Neural cell (in vitro differentiated cells): ENCODE results near the gene TUBGCP2. TPM values are rescaled to one million over a fixed set of nuclear protein-coding genes. Genes with fewer than 3 reads are reported as not detected.

Experiments used
- H2AFZ ChIP-seq: fragments of 200-600, 300-800 bp; sonication (generic), shearing (Covaris generic); 2 replicates; pipeline ENCODE4 v1.6.0; 2014; ENCODE audit warnings: low read depth, mild to moderate bottlenecking, antibody characterized with exemption, low read length, moderate library complexity
- H3F3A ChIP-seq: fragments of 200-600 bp; shearing (Covaris generic); 2 replicates; pipeline ENCODE4 v1.6.1; 2016; ENCODE audit warnings: mild to moderate bottlenecking, moderate library complexity, mixed read lengths, antibody characterized with exemption, low read length; ENCODE audit not compliant: insufficient read depth, poor library complexity, severe bottlenecking
- H3K27ac ChIP-seq: fragments of 200-600, 300-800 bp; sonication (generic), shearing (Covaris generic); 2 replicates; pipeline ENCODE4 v1.5.1; 2014; ENCODE audit warnings: mild to moderate bottlenecking, low read length, moderate library complexity
- H3K27me3 ChIP-seq: fragments of 300-800, 200-600 bp; sonication (generic), shearing (Covaris generic); 2 replicates; pipeline ENCODE4 v1.6.0; 2014; ENCODE audit warnings: mild to moderate bottlenecking, low read depth, low read length, moderate library complexity; ENCODE audit not compliant: insufficient read depth
- H3K36me3 ChIP-seq: fragments of 300-800, 200-600 bp; sonication (generic), shearing (Covaris generic); 2 replicates; pipeline ENCODE4 v1.5.1; 2014; ENCODE audit warnings: mild to moderate bottlenecking, antibody characterized with exemption, low read length, moderate library complexity; ENCODE audit not compliant: insufficient read depth
- H3K4me2 ChIP-seq: fragments of 300-800, 200-600 bp; sonication (generic), shearing (Covaris generic); 2 replicates; pipeline ENCODE4 v1.6.0; 2014; ENCODE audit warnings: mild to moderate bottlenecking, low read length
- H3K4me3 ChIP-seq: fragments of 300-800, 200-600 bp; sonication (generic), shearing (Covaris generic); 2 replicates; pipeline ENCODE4 v1.5.1; 2014; ENCODE audit warnings: mild to moderate bottlenecking, low read length, moderate library complexity
- H3K79me2 ChIP-seq: fragments of 200-600 bp; shearing (Covaris generic); replicated peaks from 2 replicates; pipeline ENCODE4 v1.6.0; 2014; ENCODE audit warnings: mild to moderate bottlenecking, low read length, moderate library complexity; ENCODE audit not compliant: insufficient read depth
- H3K9ac ChIP-seq: fragments of 300-800, 200-600 bp; sonication (generic), shearing (Covaris generic); 2 replicates; pipeline ENCODE4 v1.6.1; 2016; ENCODE audit warnings: mild to moderate bottlenecking, low read length, mixed read lengths
- H3K9me2 ChIP-seq: fragments of 200-600 bp; shearing (Covaris generic); 2 replicates; pipeline ENCODE4 v1.6.1; 2016; ENCODE audit warnings: mild to moderate bottlenecking, low read length, mixed read lengths; ENCODE audit not compliant: insufficient read depth
- H3K9me3 ChIP-seq: fragments of 200-600, 300-800 bp; sonication (generic), shearing (Covaris generic); 2 replicates; pipeline ENCODE4 v1.6.1; 2016; ENCODE audit warnings: mild to moderate bottlenecking, mixed run types, low read length, moderate library complexity, mixed read lengths
- H4K20me1 ChIP-seq: fragments of 200-600 bp; shearing (Covaris generic); 2 replicates; pipeline ENCODE4 v1.6.1; 2016; ENCODE audit warnings: mild to moderate bottlenecking, mixed run types; ENCODE audit not compliant: insufficient read depth
- CTCF ChIP-seq: fragments of 450-650 bp; IDR thresholded peaks from 2 replicates; pipeline ENCODE4 v1.5.1; 2014; ENCODE audit warnings: antibody characterized with exemption, mild to moderate bottlenecking, moderate library complexity; ENCODE audit not compliant: poor library complexity, severe bottlenecking
- EP300 ChIP-seq: fragments of 450-650 bp; conservative IDR thresholded peaks from 2 replicates; pipeline ENCODE4 v1.6.1; 2014; ENCODE audit warnings: antibody characterized with exemption, mild to moderate bottlenecking, moderate library complexity; ENCODE audit not compliant: poor library complexity, severe bottlenecking
- EZH2 ChIP-seq: fragments of 200-600, 300-800 bp; shearing (Covaris generic), sonication (generic); IDR thresholded peaks from 2 replicates; pipeline ENCODE4 v1.6.1; 2014; ENCODE audit warnings: antibody characterized with exemption, low read length, borderline replicate concordance, mild to moderate bottlenecking; ENCODE audit not compliant: insufficient read depth, poor library complexity, severe bottlenecking
- MXI1 ChIP-seq: fragments of 450-650 bp; conservative IDR thresholded peaks from 2 replicates; pipeline ENCODE4 v1.6.1; 2014; ENCODE audit warnings: antibody characterized with exemption, mild to moderate bottlenecking; ENCODE audit not compliant: poor library complexity, severe bottlenecking
- POLR2AphosphoS5 ChIP-seq: IDR thresholded peaks from 2 replicates; pipeline ENCODE4 v1.6.1; 2012
- RAD21 ChIP-seq: fragments of 450-650 bp; conservative IDR thresholded peaks from 2 replicates; pipeline ENCODE4 v1.6.1; 2014; ENCODE audit warnings: antibody characterized with exemption, mild to moderate bottlenecking, moderate library complexity
- SMC3 ChIP-seq: fragments of 450-650 bp; conservative IDR thresholded peaks from 2 replicates; pipeline ENCODE4 v1.6.1; 2014; ENCODE audit warnings: antibody characterized with exemption, mild to moderate bottlenecking, moderate library complexity; ENCODE audit not compliant: poor library complexity
- TAF1 ChIP-seq: IDR thresholded peaks from 2 replicates; pipeline ENCODE4 v1.6.1; 2012; ENCODE audit warnings: low read depth
- polyA plus RNA-seq: library from polyadenylated mRNA; depleted of rRNA; stranded (reverse); fragments of >200 nt; gene quantifications from 2 replicates; pipeline ENCODE4 v1.2.3, GENCODE V29; 2014
- TF ChIP-seq, protein P1 (sequence below): IDR thresholded peaks from 2 replicates; pipeline ENCODE4 v1.6.1; 2012; ENCODE audit warnings: borderline replicate concordance

Gene TUBGCP2
- polyA plus RNA-seq, 1 donor from 2014 or later: 34.5 TPM

DNA sequence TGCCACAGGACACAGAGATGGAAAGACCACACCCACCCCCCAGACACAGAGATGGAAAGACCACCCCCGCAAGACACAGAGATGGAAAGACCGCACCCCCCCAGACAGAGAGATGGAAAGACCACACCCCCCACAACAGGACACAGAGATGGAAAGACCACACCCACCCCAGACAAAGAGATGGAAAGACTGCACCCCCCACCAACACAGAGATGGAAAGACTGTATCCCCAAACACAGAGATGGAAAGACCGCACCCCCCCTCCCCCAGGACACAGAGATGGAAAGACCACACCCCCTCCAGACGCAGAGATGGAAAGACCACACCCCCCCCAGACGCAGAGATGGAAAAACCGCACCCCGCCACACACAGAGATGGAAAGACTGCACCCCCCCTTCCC, 8.1 kb upstream of the TUBGCP2 start:
- Histone ChIP-seq H3K9me2 (no peaks in the 10 kb centered on the region), H3K9me3 (no peaks in the 10 kb centered on the region), H4K20me1 (no peaks in the 10 kb centered on the region), H2AFZ (no peak overlapping the region), H3F3A (no peaks in the 10 kb centered on the region), H3K27ac (no peak overlapping the region), H3K9ac (no peak overlapping the region), H3K4me2 (no peak overlapping the region), H3K79me2 (no peaks in the 10 kb centered on the region), H3K4me3 (no peak overlapping the region), H3K36me3 (no peaks in the 10 kb centered on the region), H3K27me3 (no peaks in the 10 kb centered on the region)
- TF ChIP-seq CTCF (no peak), POLR2AphosphoS5 (no peak)

DNA sequence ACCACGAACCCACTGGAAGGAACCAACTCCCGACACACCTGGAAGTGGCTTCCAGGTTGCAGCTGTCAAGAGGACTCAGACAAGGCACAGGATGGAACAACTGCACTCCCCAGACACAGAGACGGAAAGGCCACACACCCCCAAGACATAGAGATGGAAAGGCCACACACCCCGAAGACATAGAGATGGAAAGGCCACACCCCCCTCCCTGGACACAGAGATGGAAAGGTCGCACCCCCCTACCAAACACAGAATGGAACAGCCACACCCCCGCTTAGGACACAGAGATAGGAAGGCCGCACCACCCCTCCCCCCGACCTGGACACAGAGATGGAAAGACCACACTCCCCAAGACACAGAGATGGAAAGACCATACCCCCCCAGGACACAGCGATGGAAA, 7.6 kb upstream of the TUBGCP2 start:
- TF ChIP-seq, protein P1, sequence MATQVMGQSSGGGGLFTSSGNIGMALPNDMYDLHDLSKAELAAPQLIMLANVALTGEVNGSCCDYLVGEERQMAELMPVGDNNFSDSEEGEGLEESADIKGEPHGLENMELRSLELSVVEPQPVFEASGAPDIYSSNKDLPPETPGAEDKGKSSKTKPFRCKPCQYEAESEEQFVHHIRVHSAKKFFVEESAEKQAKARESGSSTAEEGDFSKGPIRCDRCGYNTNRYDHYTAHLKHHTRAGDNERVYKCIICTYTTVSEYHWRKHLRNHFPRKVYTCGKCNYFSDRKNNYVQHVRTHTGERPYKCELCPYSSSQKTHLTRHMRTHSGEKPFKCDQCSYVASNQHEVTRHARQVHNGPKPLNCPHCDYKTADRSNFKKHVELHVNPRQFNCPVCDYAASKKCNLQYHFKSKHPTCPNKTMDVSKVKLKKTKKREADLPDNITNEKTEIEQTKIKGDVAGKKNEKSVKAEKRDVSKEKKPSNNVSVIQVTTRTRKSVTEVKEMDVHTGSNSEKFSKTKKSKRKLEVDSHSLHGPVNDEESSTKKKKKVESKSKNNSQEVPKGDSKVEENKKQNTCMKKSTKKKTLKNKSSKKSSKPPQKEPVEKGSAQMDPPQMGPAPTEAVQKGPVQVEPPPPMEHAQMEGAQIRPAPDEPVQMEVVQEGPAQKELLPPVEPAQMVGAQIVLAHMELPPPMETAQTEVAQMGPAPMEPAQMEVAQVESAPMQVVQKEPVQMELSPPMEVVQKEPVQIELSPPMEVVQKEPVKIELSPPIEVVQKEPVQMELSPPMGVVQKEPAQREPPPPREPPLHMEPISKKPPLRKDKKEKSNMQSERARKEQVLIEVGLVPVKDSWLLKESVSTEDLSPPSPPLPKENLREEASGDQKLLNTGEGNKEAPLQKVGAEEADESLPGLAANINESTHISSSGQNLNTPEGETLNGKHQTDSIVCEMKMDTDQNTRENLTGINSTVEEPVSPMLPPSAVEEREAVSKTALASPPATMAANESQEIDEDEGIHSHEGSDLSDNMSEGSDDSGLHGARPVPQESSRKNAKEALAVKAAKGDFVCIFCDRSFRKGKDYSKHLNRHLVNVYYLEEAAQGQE: no peak
- TF ChIP-seq TAF1 (no peak), EZH2 (no peak), POLR2AphosphoS5 (no peak), MXI1 (no peak), EP300 (no peak), CTCF (no peak), SMC3 (no peak), RAD21 (no peak)
- H3K9ac ChIP-seq: no peak overlapping the region
- no peak overlapping the region for H2AFZ ChIP-seq
- no peaks in the 10 kb centered on the region for H3K9me2 ChIP-seq
- no peaks in the 10 kb centered on the region for H3K79me2 ChIP-seq
- H3K27me3 ChIP-seq: no peaks in the 10 kb centered on the region
- no peaks in the 10 kb centered on the region for H4K20me1 ChIP-seq
- no peak overlapping the region for H3K27ac ChIP-seq
- no peak overlapping the region for H3K4me3 ChIP-seq
- H3K4me2 ChIP-seq: no peak overlapping the region
- H3F3A ChIP-seq: no peaks in the 10 kb centered on the region
- no peaks in the 10 kb centered on the region for H3K36me3 ChIP-seq
- no peaks in the 10 kb centered on the region for H3K9me3 ChIP-seq
